ENCODE data around the gene CACNB4.
"Not testable (repeated sequence)": the region's sequence is repeated elsewhere in the genome, so short reads cannot be mapped to it uniquely, and the experiment has no call there.

CACNB4 gene

DNA sequence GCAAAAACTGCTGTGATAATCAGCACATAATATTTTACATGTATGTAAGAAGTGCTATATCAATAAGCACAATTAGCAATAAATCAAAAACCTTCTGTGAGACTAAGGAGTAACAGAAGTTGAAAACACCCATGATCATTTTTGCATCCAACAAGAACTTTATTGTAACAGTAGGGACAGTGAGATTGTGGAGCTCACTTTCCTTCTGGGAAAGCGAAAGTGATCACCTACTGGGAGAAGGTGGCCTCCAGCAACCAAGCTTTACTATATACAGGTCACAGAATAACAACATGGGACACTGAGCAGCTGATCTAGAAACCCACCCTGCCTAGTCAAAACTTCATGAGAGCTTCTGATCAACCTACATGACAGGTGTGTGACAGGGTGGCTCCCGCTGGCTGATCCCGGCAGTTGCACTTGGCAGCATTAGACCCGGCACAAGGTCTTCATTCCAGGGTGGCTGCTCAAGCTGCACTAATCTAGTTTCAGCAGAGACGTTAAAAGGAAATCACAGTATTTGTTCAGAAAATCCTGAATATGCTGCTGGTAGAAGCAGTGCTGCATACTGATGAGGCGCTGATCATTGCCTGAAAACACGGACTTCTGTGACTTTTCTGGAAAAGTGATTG lies 207.2 kb downstream of the CACNB4 start:
- no peak overlapping the region for H3K9ac ChIP-seq (ENCODE audit: low read depth, low read length)
- no peaks in the 10 kb centered on the region for H3K27me3 ChIP-seq (ENCODE audit: insufficient read depth, low read length)
- no peaks in the 10 kb centered on the region for H3K36me3 ChIP-seq (ENCODE audit: insufficient read depth, low read length)
- H3K27ac ChIP-seq (ENCODE audit: low read depth, low read length), result no peak overlapping the region
- WGBS, result 90% methylated on average over 7 of the region's 7 CpGs
- H3K9me3 ChIP-seq (ENCODE audit: insufficient read depth, low read depth, low read length), result peaks cover 7% of the 10 kb centered on the region; the same call in 1 of the 2 replicates
- no peaks in the 10 kb centered on the region for H3K4me1 ChIP-seq (ENCODE audit: insufficient read depth, low read length)
- no peak overlapping the region for H3K4me3 ChIP-seq (ENCODE audit: low read length)

DNA sequence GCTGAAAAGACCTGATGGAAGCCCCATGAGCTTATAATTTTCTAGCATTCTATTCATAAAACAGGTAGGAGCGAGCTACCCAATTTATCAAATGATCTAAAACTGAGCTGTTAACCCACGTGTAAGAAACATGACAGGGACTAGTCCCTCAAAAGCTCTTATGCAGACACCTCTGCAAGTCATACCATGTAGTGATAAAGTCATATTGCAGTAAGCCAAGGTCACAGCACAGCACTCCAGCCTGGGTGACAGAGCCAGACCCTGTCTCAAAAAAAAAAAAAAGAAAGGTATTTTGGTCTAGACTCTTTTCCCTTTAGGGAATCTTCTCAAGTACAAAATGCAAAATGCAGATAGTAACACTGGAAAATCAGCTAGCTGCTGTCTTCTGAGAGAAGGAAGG lies 211.7 kb downstream of the CACNB4 start:
- Histone ChIP-seq H3K27me3 (ENCODE audit: insufficient read depth, low read length) (no peaks in the 10 kb centered on the region), H3K36me3 (ENCODE audit: insufficient read depth, low read length) (no peaks in the 10 kb centered on the region), H3K9ac (ENCODE audit: low read depth, low read length) (no peak overlapping the region), H3K4me3 (ENCODE audit: low read length) (no peak overlapping the region), H3K4me1 (ENCODE audit: insufficient read depth, low read length) (no peaks in the 10 kb centered on the region), H3K9me3 (ENCODE audit: insufficient read depth, low read depth, low read length) (no peaks in the 10 kb centered on the region), H3K27ac (ENCODE audit: low read depth, low read length) (no peak overlapping the region)
- WGBS, result 87% methylated on average over 2 of the region's 2 CpGs

DNA sequence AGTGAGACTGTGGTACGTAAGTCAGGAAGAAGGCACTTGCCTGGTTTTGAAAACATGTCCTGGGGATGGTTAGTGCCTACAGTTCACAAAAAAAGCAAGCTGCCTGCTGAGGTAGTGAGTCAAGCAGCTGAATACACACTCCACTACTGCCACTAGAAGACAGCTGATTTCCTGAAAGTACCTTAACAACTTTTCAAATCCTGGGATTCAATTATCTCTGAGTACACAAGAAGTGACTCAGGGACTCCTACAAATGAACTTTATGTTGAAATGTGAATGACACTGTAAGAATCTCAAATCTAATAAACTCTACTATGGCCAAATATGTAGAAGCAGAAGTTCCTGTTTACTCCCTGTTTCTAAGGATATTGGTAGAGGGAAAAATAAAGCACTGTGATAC lies 212.6 kb downstream of the CACNB4 start:
- no peaks in the 10 kb centered on the region for H3K4me1 ChIP-seq (ENCODE audit: insufficient read depth, low read length)
- H3K9ac ChIP-seq (ENCODE audit: low read depth, low read length), result no peak overlapping the region
- H3K27ac ChIP-seq (ENCODE audit: low read depth, low read length), result no peak overlapping the region
- H3K4me3 ChIP-seq (ENCODE audit: low read length), result no peak overlapping the region
- WGBS, result 85% methylated on average over 1 of the region's 1 CpG
- H3K36me3 ChIP-seq (ENCODE audit: insufficient read depth, low read length), result no peaks in the 10 kb centered on the region
- no peaks in the 10 kb centered on the region for H3K27me3 ChIP-seq (ENCODE audit: insufficient read depth, low read length)
- no peaks in the 10 kb centered on the region for H3K9me3 ChIP-seq (ENCODE audit: insufficient read depth, low read depth, low read length)

DNA sequence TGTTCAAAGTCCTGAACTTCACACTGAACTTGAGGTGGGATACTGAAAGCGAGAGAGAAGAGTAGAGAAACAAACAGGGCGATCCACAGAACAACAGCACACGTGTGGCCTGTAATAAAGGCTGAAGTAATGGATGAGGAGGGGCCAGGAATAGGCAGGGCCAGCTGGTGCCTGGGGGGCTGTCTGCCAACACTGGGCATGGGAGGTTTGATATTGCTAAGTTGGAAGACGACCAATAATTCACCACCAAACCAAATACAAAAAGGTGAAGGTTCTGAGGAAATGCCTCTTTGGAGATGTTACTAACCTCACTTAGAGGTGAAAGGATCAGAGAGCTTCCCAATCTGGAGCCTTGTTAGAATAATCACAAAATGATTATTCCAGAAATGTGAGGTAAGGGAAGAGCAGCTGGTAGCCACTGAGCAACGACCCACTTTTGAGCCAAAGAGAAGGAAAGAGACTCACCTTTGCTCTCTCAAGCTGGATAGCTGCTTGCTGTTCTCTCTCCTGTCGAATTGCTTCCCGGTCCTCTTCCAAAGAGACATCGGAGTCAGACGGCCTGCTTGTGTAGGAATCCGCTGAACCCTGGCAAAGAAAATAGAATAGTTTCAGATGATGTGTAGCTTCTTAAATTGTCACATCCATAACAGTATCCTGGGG lies 215.9 kb downstream of the CACNB4 start:
- Histone ChIP-seq H3K27me3 (ENCODE audit: insufficient read depth, low read length) (no peaks in the 10 kb centered on the region), H3K4me3 (ENCODE audit: low read length) (no peak overlapping the region), H3K9ac (ENCODE audit: low read depth, low read length) (no peak overlapping the region), H3K36me3 (ENCODE audit: insufficient read depth, low read length) (no peaks in the 10 kb centered on the region), H3K9me3 (ENCODE audit: insufficient read depth, low read depth, low read length) (no peaks in the 10 kb centered on the region), H3K4me1 (ENCODE audit: insufficient read depth, low read length) (no peaks in the 10 kb centered on the region; the same call in 1 of the 2 replicates), H3K27ac (ENCODE audit: low read depth, low read length) (no peak overlapping the region)
- 92% methylated on average over 9 of the region's 10 CpGs for WGBS

DNA sequence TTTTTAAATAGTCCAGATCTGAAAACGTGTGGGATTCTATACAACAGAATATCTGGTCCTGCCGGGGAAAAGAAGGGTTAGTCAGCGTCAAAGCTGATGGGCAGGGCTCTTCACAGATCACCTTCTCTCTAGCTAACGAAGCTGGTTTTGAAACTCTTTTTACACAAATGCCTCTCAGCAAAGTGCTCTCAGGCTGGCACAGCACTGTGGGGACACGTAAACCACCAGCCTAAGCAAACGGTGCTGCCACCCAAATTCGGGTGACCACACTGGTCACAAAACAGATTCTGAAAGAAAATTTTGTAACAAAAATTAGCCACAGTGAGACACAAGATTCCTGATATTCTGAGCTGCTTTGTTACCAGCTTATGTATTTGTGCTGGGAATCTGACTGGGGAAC lies 217.5 kb downstream of the CACNB4 start:
- Histone ChIP-seq H3K9me3 (ENCODE audit: insufficient read depth, low read depth, low read length) (no peaks in the 10 kb centered on the region), H3K27ac (ENCODE audit: low read depth, low read length) (no peak overlapping the region), H3K4me1 (ENCODE audit: insufficient read depth, low read length) (no peaks in the 10 kb centered on the region; the same call in 1 of the 2 replicates), H3K36me3 (ENCODE audit: insufficient read depth, low read length) (no peaks in the 10 kb centered on the region), H3K9ac (ENCODE audit: low read depth, low read length) (no peak overlapping the region), H3K27me3 (ENCODE audit: insufficient read depth, low read length) (no peaks in the 10 kb centered on the region), H3K4me3 (ENCODE audit: low read length) (no peak overlapping the region)
- 88% methylated on average over 7 of the region's 7 CpGs for WGBS

DNA sequence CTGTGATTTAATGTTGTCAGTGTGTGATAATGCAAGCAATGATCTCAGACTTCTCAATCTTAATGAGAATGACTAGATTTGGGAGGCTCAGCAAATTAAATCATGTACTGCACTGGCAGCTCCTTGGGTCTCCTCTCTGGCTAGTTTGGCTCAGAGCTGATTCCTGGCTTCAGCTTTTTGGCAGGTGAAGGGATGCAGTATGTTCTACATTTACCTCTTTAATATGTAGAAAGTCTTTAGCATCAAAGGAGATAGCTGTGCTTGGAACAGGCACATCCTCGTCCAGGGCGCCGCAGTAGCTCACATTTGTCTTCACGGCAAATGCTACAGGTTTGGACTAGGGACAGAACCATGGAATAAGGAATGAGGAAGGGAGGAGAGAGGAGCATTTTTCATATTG lies 218.3 kb downstream of the CACNB4 start:
- Histone ChIP-seq H3K36me3 (ENCODE audit: insufficient read depth, low read length) (no peaks in the 10 kb centered on the region), H3K9ac (ENCODE audit: low read depth, low read length) (no peak overlapping the region), H3K27ac (ENCODE audit: low read depth, low read length) (no peak overlapping the region), H3K4me3 (ENCODE audit: low read length) (no peak overlapping the region), H3K9me3 (ENCODE audit: insufficient read depth, low read depth, low read length) (no peaks in the 10 kb centered on the region), H3K27me3 (ENCODE audit: insufficient read depth, low read length) (no peaks in the 10 kb centered on the region), H3K4me1 (ENCODE audit: insufficient read depth, low read length) (no peaks in the 10 kb centered on the region; the same call in 1 of the 2 replicates)
- 97% methylated on average over 4 of the region's 4 CpGs for WGBS

DNA sequence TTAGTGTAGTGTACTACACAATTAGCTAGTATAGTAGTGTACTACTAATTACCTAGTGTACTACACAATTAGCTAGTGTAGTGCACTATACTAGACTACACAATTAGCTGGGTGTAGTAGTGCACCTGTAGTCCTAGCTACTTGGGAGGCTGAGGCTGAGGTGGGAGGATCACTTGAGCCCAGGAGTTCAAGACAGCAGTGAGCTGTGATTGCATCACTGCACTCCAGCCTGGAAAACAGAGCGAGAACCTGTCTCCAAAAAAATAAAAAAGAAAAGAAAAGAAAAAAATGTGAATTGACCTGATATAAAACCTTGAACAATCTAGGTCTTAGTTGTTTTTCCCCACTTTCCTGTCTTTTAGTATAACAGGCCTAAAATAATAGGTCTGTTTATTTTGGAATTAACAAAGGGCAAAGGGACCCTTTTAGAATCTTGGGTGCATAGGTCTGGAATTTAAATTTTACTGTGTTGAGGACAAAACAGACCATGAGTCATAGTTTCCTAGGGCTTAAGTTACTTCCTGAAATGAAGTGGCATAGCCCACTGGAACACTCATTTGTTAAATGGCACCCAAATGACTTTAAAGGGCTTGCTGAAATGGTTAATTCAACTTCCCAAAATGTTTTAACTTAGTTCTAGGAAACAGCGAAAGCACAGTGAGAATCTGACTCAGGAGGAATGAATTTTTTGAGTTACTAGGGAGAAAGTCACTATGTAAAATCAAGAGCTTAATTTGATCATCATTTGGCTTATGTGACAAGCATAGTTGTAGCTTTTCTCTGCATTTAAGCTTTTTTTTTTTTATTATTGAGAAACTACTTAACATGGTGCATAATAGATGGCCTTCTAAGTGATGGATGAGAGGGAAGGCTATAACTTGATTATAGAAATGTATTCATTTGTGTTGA lies 219.9 kb downstream of the CACNB4 start:
- H3K36me3 ChIP-seq (ENCODE audit: insufficient read depth, low read length), result no peaks in the 10 kb centered on the region
- 0 out of 2 replicates have a peak, but pooled peaks cover 3% of the 10 kb centered on the region for H3K9me3 ChIP-seq (ENCODE audit: insufficient read depth, low read depth, low read length)
- WGBS, result 77% methylated on average over 1 of the region's 2 CpGs
- no peak overlapping the region for H3K27ac ChIP-seq (ENCODE audit: low read depth, low read length)
- no peak overlapping the region for H3K4me3 ChIP-seq (ENCODE audit: low read length)
- H3K9ac ChIP-seq (ENCODE audit: low read depth, low read length), result no peak overlapping the region
- H3K27me3 ChIP-seq (ENCODE audit: insufficient read depth, low read length), result no peaks in the 10 kb centered on the region
- H3K4me1 ChIP-seq (ENCODE audit: insufficient read depth, low read length), result no peaks in the 10 kb centered on the region; the same call in 1 of the 2 replicates

DNA sequence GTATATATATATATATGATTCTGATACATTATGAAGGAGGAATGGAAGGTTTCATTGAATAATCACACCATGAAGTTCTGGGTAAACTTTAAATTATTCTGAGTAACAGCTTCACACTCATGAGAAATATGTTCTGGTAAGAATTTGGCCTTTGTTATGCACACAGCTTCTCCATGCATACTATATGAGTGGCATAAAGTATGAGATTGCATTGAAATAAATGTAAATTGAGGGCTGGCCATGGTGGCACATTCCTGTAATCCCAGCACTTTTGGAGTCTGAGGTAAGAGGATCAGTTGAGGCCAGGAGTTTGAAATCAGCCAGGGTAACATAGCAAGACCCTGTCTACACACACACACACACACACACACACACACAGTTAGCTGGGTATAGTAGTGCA lies 220.6 kb downstream of the CACNB4 start:
- Histone ChIP-seq H3K4me3 (ENCODE audit: low read length) (no peak overlapping the region), H3K27me3 (ENCODE audit: insufficient read depth, low read length) (no peaks in the 10 kb centered on the region), H3K27ac (ENCODE audit: low read depth, low read length) (no peak overlapping the region), H3K9me3 (ENCODE audit: insufficient read depth, low read depth, low read length) (0 out of 2 replicates have a peak, but pooled peaks cover 3% of the 10 kb centered on the region), H3K4me1 (ENCODE audit: insufficient read depth, low read length) (no peaks in the 10 kb centered on the region; the same call in 1 of the 2 replicates), H3K36me3 (ENCODE audit: insufficient read depth, low read length) (no peaks in the 10 kb centered on the region), H3K9ac (ENCODE audit: low read depth, low read length) (no peak overlapping the region)

DNA sequence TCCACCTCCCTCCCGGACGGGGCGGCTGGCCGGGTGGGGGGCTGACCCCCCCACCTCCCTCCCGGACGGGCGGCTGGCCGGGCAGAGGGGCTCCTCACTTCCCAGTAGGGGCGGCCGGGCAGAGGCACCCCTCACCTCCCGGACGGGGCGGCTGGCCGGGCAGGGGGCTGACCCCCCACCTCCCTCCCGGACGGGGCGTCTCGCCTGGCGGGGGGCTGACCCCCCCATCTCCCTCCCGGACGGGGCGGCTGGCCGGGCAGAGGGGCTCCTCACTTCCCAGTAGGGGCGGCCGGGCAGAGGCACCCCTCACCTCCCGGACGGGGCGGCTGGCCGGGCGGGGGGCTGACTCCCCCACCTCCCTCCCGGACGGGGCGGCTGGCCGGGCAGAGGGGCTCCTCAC lies 223.2 kb downstream of the CACNB4 start:
- not testable (repeated sequence) for H3K36me3 ChIP-seq (ENCODE audit: insufficient read depth, low read length); H3K4me3 ChIP-seq (ENCODE audit: low read length); H3K27me3 ChIP-seq (ENCODE audit: insufficient read depth, low read length); H3K9me3 ChIP-seq (ENCODE audit: insufficient read depth, low read depth, low read length); H3K9ac ChIP-seq (ENCODE audit: low read depth, low read length); H3K27ac ChIP-seq (ENCODE audit: low read depth, low read length); H3K4me1 ChIP-seq (ENCODE audit: insufficient read depth, low read length)
- 80% methylated on average over 10 of the region's 34 CpGs for WGBS

DNA sequence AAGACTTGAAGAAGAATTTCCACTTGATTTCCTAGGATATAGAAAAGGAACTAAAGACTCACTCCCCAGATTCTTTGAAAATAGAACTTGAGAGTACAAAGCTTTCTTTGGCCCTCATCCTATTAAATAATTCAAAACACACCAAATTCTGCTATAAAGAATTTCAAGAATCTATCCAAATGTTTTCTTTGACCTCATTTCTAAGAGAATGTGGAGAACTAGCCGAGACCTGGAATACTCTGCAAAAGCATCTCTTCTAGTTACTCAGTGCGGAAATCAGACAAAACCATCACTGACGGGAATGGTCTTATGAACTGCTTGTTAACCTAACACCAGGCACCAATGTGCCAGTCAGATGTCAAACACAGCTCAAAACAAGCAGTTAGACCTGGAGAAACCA lies 226.4 kb downstream of the CACNB4 start:
- no peaks in the 10 kb centered on the region for H3K4me1 ChIP-seq (ENCODE audit: insufficient read depth, low read length)
- WGBS, result 94% methylated on average over 3 of the region's 3 CpGs
- H3K27me3 ChIP-seq (ENCODE audit: insufficient read depth, low read length), result no peaks in the 10 kb centered on the region
- no peaks in the 10 kb centered on the region for H3K36me3 ChIP-seq (ENCODE audit: insufficient read depth, low read length)
- H3K27ac ChIP-seq (ENCODE audit: low read depth, low read length), result no peak overlapping the region
- H3K4me3 ChIP-seq (ENCODE audit: low read length), result no peak overlapping the region
- H3K9me3 ChIP-seq (ENCODE audit: insufficient read depth, low read depth, low read length), result 0 out of 2 replicates have a peak, but pooled peaks cover 3% of the 10 kb centered on the region
- H3K9ac ChIP-seq (ENCODE audit: low read depth, low read length), result no peak overlapping the region

DNA sequence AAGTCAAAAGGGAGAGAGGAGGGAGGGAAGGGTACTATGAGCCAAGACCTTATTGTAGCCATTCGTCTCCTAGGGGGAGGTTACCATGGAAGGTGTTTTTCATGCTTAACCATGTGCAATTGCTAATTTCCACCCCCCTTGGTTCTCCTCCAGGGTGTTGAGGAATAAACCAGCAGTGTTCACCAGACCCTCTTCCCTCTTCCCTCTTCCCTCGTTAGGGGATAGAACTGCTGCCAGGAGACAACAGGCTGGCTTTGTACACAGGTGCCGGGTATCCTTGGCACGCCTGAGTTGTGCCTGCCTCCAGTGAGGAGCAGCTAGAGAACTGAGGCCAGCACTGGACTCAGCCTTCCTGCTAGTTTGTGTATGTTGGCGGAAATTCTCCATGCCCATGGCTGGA lies 229.6 kb downstream of the CACNB4 start:
- Histone ChIP-seq H3K27me3 (ENCODE audit: insufficient read depth, low read length) (no peaks in the 10 kb centered on the region), H3K9ac (ENCODE audit: low read depth, low read length) (no peak overlapping the region), H3K27ac (ENCODE audit: low read depth, low read length) (no peak overlapping the region), H3K4me1 (ENCODE audit: insufficient read depth, low read length) (no peaks in the 10 kb centered on the region), H3K9me3 (ENCODE audit: insufficient read depth, low read depth, low read length) (no peaks in the 10 kb centered on the region), H3K4me3 (ENCODE audit: low read length) (no peak overlapping the region), H3K36me3 (ENCODE audit: insufficient read depth, low read length) (no peaks in the 10 kb centered on the region)
- 88% methylated on average over 5 of the region's 5 CpGs for WGBS
